ENCODE data around the gene SRPK1.

The SRPK1 gene

GRCh38 chr6:35897036-35897435, 23.9 kb downstream of the SRPK1 start:
- no peak for DNase-seq

- no peak for DNase-seq
Measured at GRCh38 chr6:35896228-35896627, 24.7 kb downstream of the SRPK1 start.

GRCh38 chr6:35895560-35895959, 25.3 kb downstream of the SRPK1 start:
- DNase-seq, result no peak

DNA sequence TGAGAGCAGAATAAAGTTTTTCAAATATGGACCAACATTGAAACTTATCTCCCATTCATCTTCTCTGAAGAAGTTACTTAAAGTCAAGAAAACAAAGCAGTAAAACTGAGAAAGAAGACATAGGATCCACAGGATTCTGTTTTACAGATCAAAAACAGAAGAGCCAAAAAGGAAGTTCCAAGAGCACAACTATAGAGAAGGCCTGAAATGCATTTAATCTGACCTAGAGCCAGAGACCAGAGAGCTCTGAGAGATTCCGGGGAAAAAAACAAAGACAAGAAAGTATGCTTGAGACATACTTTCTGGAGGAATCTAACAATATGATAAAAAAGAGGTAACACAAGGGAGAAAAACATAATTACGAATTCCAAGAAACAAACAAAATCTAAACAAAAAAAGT, 26.1 kb downstream of the SRPK1 start:
- no peak for DNase-seq

DNA sequence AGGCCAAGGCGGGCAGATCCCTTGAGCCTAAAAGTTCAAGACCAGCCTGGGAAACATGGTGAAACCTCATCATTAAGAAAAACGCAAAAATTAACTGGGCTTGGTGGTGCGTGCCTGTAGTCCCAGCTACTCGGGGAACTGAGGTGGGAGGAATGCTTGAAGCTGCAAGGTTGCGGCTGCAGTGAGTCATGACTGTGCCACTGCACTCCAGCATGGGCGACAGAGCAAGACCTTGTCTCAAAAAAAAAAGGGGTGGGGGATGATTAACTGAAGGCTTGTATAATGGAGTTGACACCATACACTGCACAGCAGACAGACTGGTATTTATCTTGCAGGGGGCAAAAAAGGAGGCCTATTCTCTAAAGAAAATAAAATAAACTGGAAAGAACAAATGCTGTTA, 27.7 kb downstream of the SRPK1 start:
- no peak for DNase-seq

DNA sequence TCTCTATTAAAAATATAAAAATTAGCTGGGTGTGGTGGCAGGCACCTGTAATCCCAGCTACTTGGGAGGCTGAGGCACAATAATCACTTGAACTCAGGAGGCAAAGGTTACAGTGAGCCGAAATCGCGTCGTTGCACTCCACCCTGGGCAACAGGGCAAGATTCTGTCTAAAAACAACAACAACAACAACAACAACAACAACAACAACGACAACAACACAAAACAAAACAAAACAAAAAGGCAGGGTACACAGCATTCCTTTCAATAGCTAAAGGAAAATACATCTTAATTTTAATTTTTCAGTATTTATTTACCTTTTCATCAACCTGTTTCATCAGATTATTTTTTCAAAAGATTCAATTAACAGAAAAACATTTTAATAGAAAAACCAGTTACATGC, 28.4 kb downstream of the SRPK1 start:
- DNase-seq, result no peak

GRCh38 chr6:35879151-35879550, 41.7 kb downstream of the SRPK1 start:
- no peak for DNase-seq

DNA sequence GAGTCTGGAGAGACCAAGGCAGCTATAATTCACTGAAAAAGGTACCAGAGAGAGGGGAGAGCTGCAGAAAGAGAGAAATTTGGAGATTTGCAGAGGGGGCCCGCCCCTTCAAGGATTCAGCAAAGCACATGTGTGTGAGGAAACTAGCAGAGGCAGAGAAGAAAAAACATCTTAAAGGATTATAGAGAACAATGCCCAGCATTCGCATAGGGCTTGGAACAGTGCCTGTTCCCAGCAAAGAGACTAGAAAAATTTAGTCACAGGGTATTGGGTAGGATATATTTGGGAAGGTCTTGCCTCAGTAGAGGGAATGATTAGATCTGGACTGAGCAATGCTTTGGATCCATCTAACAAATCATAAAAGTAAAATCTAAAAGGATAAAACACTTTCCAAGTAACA, 44.0 kb downstream of the SRPK1 start:
- no peak for DNase-seq

- no peak for DNase-seq
Measured at GRCh38 chr6:35874730-35875129, 46.2 kb downstream of the SRPK1 start.

DNA sequence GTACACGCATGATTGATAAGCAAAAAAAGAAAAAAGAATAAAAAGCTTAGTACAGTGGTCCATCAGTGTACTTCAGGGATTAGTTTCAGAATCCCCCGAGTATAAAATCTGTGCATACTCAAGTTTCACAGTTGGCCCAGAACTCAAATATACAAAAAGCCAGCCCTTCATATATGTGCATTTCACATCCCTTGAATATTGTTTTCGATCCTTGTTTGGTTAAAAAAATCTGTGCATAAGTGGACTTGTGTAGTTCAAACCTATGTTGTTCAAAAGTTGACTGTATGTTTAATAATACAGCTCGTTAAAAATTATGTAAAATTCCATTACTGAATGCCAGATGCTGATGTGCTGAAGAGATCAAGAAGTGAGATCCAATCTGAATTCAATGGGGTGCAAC, 61.5 kb downstream of the SRPK1 start:
- no peak for DNase-seq

DNA sequence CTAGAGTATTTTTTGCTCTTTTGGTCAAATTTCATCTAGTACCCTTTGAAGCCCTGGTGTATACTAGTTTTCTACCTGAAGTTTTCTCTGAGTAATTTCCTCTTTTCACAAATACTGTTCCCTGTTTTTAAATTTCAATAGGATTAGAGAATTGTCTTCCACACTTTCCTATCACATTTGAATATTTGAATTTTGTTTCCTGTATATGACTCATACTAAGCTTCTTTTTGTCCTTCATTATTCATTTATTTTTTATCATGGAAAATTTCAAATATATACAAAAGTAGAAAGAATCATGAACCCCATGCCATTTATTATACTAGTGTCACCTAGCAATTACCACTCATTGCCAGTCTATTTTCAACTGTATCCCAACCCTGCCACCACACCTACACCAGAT, 63.0 kb downstream of the SRPK1 start:
- no peak for DNase-seq

GRCh38 chr6:35856250-35856649, 64.6 kb downstream of the SRPK1 start:
- no peak for DNase-seq

GRCh38 chr6:35852994-35853393, 67.9 kb downstream of the SRPK1 start:
- no peak for DNase-seq

DNA sequence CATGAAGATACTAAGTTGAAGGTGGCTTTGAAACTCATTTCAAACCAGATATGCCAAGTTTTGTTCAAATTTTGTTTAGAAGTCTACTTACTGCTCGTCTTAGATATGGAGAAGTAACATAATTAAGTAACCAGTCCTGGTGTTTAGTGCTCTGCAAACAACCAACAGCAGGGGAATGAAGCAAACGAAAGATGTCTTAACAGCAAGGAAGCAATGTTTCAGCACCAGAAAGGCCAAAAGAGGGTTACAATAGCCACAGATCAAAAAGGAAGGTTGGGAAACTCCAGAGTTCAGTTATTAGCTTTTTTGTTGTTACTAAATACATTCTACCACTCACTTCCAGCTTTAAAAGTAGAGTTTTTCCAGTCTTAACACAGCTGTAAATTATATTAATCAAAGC, 70.7 kb downstream of the SRPK1 start:
- no peak for DNase-seq

GRCh38 chr6:35844290-35844689, 76.6 kb downstream of the SRPK1 start:
- DNase-seq, result no peak

DNA sequence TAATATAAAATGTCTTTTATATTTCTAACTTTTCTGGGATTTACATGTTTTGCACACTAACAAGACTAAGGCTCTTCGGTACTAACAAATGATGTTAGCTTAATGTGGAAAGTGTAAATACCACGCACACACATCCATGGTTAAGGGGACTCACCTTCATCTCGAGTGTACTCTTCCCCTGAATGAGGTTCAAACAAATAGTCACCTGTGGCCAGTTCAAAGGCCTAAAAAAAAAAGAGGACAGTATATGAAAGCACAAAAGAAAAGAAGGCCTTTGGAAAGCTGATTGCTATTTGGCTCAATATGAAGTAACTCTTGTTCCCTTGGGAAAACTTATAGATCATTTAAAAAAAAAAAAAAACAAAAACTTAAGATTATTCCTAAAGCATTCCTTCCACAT, 78.5 kb downstream of the SRPK1 start:
- DNase-seq, result no peak

GRCh38 chr6:35839019-35839418, 81.9 kb downstream of the SRPK1 start:
- no peak for DNase-seq

DNA sequence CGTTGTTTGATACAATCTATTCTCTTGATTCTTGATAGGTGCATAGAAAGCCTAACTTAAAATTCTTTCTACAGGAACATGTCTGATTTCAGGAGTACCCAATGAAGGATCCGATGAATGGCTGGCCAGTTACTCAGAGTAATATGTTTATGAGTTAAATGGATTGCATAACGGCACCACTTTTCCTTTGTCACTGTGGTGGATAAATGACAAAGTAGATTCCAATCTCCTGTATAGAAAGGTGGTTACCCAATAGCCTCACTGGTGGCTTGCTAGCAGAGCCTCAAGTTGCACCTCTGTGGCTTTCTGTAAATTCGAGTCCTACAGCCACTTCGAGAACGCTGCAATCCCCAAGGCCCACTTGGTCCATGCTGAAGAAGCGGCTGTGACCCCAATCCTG, 87.4 kb downstream of the SRPK1 start:
- no peak for DNase-seq

- no peak for DNase-seq
Measured at GRCh38 chr6:35831257-35832007, 89.5 kb downstream of the SRPK1 start.

GRCh38 chr6:35829306-35829705, 91.6 kb downstream of the SRPK1 start:
- no peak for DNase-seq

- DNase-seq, result no peak
Measured at GRCh38 chr6:35824552-35825192, 96.2 kb downstream of the SRPK1 start.

GRCh38 chr6:35823601-35824000, 97.3 kb downstream of the SRPK1 start:
- no peak for DNase-seq

DNA sequence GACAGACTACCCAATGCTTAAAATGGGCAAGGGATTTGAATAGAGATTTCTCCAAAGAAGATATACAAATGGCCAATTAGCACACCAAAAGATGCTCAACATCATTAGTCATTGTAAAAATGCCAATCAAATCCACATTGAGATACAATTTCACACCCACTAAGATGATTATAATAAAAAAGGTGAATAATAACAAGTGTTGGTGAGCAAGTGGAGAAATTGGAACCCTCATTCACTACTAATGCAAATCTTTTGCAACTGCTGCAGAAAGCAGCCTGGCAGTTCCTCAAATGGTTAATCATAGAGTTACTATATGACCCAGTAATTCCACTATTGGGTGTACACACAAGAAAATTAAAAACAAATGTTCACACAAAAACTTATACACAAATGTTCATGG, 103.4 kb downstream of the SRPK1 start:
- DNase-seq, result no peak

DNA sequence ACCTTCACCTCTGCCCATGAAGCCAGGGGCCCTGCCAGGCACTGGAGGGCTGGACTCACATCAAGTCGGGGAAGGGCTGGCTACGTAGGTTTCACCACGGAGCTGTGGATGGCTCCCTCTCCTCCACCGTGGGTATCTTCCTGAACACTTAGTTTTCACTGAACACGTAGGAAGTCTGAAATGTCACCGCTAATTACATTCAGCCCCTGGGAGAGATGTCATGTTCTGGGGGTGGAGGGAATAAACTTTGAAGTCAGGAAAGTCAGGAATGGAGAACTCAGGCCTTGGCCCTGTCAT, 109.3 kb downstream of the SRPK1 start:
- no peak for DNase-seq
